A673 (cell line): ENCODE measurements around the gene WDR43.

Source experiments
- CTCF ChIP-seq: fragments of 300-800, 200-600 bp; sonication (generic); conservative IDR thresholded peaks from 2 replicates; pipeline ENCODE4 v1.5.1; 2017; ENCODE audit warnings: low read depth, mild to moderate bottlenecking, antibody characterized with exemption, low read length, moderate library complexity, mixed read lengths
- EZH2 ChIP-seq: fragments of 200-600 bp; sonication (generic); IDR thresholded peaks from 2 replicates; pipeline ENCODE4 v1.6.1; 2017; ENCODE audit warnings: borderline replicate concordance, low read depth, mild to moderate bottlenecking, mixed read lengths, antibody characterized with exemption, low read length; ENCODE audit not compliant: poor library complexity, severe bottlenecking

- TF ChIP-seq CTCF (no peak), EZH2 (no peak)
Measured at GRCh38 chr2:28982381-28982950, 88.0 kb downstream of the WDR43 start.
